ENCODE data around the gene IGFBP7.

DNA sequence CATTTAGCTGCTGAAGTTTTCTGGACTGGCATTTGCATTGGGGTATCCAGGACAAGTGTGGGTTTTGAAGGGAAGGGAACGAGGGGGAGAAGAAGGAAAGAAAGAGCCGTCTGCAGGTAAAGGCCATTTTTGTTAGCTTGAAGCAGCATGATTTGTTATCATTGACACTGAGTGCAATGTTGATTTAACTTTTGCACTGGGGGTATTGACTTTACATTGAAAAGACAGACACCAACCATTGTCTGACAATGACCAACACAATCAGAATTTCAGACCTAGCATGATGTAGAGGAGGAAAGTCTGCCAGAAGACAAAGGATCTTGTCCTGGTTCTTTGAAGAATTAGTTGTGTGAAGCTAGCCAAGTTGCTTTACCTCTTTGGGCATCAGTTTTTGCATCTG is 39.6 kb upstream of the IGFBP7 start:
- no peak for TF ChIP-seq POLR2AphosphoS5 (IDR thresholded peaks at IDR 0.05; ENCODE audit: borderline replicate concordance, low read depth, low read length)
- TF ChIP-seq EZH2 (IDR thresholded peaks at IDR 0.05) = no peak
